RWPE1 (cell line): Measurements from ENCODE around the gene FMO5.

Experiments used
- CTCF ChIA-PET: fragments of 350-600 bp; sonication (Branson Sonifier 250); formaldehyde crosslinking; extraction: SDS; loops from one replicate; lab custom pipeline; 2021; lab: Yijun Ruan, JAX
- POLR2A ChIA-PET: fragments of 400-600 bp; formaldehyde crosslinking; extraction: SDS; loops from one replicate; lab custom pipeline; 2020; ENCODE audit warnings: antibody characterized with exemption; ENCODE audit not compliant: low non-redundant PET; lab: Yijun Ruan, JAX
- DNase-seq: peaks from one replicate; pipeline ENCODE4 v3.0.0; 2012; ENCODE audit warnings: low spot score
- H3K27ac ChIP-seq: fragments of 450-650 bp; 2 replicates; pipeline ENCODE4 v1.5.1; 2017
- CTCF ChIP-seq: fragments of 450-650 bp; conservative IDR thresholded peaks from 2 replicates; pipeline ENCODE4 v1.5.1; 2017; ENCODE audit warnings: low read depth, mild to moderate bottlenecking

FMO5 gene

GRCh38 chr1:147152772-147153171 lies 72.4 kb downstream of the FMO5 start:
- POLR2A ChIA-PET: no interaction called here
- no peak for DNase-seq
- H3K27ac ChIP-seq: no peak overlapping the region
- no peak for TF ChIP-seq CTCF
- CTCF ChIA-PET: no interaction called here

- POLR2A ChIA-PET: interaction anchor here (1.0 kb wide), 1 partner anchor 67 kb away, joined by 3 read pairs; no protein-coding TSS in a partner anchor
- H3K27ac ChIP-seq: no peak overlapping the region
- no peak for TF ChIP-seq CTCF
- CTCF ChIA-PET: interaction anchor here (0.8 kb wide), 1 partner anchor 10 kb away, joined by 3 read pairs; no protein-coding TSS in a partner anchor
- DNase-seq: no peak
These were observed 73.9 kb downstream of the FMO5 start for GRCh38 chr1:147151244-147151643.

GRCh38 chr1:147142886-147143285 lies 82.3 kb downstream of the FMO5 start:
- TF ChIP-seq CTCF: no peak
- no peak for DNase-seq
- ChIA-PET POLR2A (no interaction called here), CTCF (no interaction called here)
- no peak overlapping the region for H3K27ac ChIP-seq
